Mesendoderm (in vitro differentiated cells): Measurements from ENCODE around the gene SMIM38.

Experiments
- DNase-seq: peaks from one replicate; pipeline ENCODE4 v3.0.0; 2013
- H2AK5ac ChIP-seq: 2 replicates; pipeline ENCODE4 v1.6.1; 2013; ENCODE audit warnings: low read length, inconsistent platforms
- H2BK120ac ChIP-seq: 2 replicates; pipeline ENCODE4 v1.6.1; 2013; ENCODE audit warnings: low read depth, mild to moderate bottlenecking, low read length, moderate library complexity, mixed read lengths
- H2BK15ac ChIP-seq: replicated peaks from 2 replicates; pipeline ENCODE4 v1.6.1; 2013; ENCODE audit warnings: low read depth, mild to moderate bottlenecking, moderate library complexity
- H2BK5ac ChIP-seq: 2 replicates; pipeline ENCODE4 v1.6.1; 2013; ENCODE audit warnings: low read length, inconsistent platforms
- H3K18ac ChIP-seq: 2 replicates; pipeline ENCODE4 v1.6.1; 2013; ENCODE audit warnings: mild to moderate bottlenecking, low read length, mixed read lengths
- H3K23ac ChIP-seq: one replicate; pipeline ENCODE4 v1.6.1; 2013; ENCODE audit warnings: low read length
- H3K27ac ChIP-seq: 2 replicates; pipeline ENCODE4 v1.5.1; 2013; ENCODE audit warnings: low read depth, mild to moderate bottlenecking, inconsistent platforms, low read length, moderate library complexity
- H3K27me3 ChIP-seq: 2 replicates; pipeline ENCODE4 v1.6.1; 2013; ENCODE audit warnings: low read length, control low read depth, mild to moderate bottlenecking, inconsistent platforms; ENCODE audit not compliant: insufficient read depth, poor library complexity
- H3K36me3 ChIP-seq: 2 replicates; pipeline ENCODE4 v1.6.1; 2013; ENCODE audit warnings: low read length, inconsistent platforms; ENCODE audit not compliant: control insufficient read depth, insufficient read depth
- H3K4ac ChIP-seq: one replicate; pipeline ENCODE4 v1.6.1; 2013; ENCODE audit warnings: low read depth, mild to moderate bottlenecking, low read length, moderate library complexity
- H3K4me1 ChIP-seq: 2 replicates; pipeline ENCODE4 v1.6.1; 2013; ENCODE audit warnings: low read depth, low read length, inconsistent platforms; ENCODE audit not compliant: control insufficient read depth
- H3K4me2 ChIP-seq: 2 replicates; pipeline ENCODE4 v1.6.1; 2013; ENCODE audit warnings: low read length
- H3K4me3 ChIP-seq: 2 replicates; pipeline ENCODE4 v1.5.1; 2013; ENCODE audit warnings: mild to moderate bottlenecking, low read length
- H3K56ac ChIP-seq: one replicate; pipeline ENCODE4 v1.6.1; 2013; ENCODE audit warnings: low read length
- H3K79me1 ChIP-seq: 2 replicates; pipeline ENCODE4 v1.6.1; 2013; ENCODE audit warnings: low read length, inconsistent platforms
- H3K79me2 ChIP-seq: 2 replicates; pipeline ENCODE4 v1.6.1; 2013; ENCODE audit warnings: mild to moderate bottlenecking, low read length; ENCODE audit not compliant: control insufficient read depth, insufficient read depth
- H3K9ac ChIP-seq: 2 replicates; pipeline ENCODE4 v1.6.1; 2013; ENCODE audit warnings: low read length, inconsistent platforms
- H4K5ac ChIP-seq: one replicate; pipeline ENCODE4 v1.6.1; 2013; ENCODE audit warnings: low read length
- H4K8ac ChIP-seq: one replicate; pipeline ENCODE4 v1.6.1; 2013; ENCODE audit warnings: low read depth, mild to moderate bottlenecking, control low read depth, low read length, moderate library complexity
- WGBS: extraction: QIAGEN DNeasy Blood & Tissue Kit; methylation state at CpG from one replicate; pipeline ENCODE4 v1.1.7; 2013; ENCODE audit warnings: low lambda C conversion rate, missing lambda C conversion rate; ENCODE audit not compliant: insufficient coverage; ENCODE audit errors: extremely low coverage; 5-methylcytosine and 5-hydroxymethylcytosine counted together

The SMIM38 gene

DNA sequence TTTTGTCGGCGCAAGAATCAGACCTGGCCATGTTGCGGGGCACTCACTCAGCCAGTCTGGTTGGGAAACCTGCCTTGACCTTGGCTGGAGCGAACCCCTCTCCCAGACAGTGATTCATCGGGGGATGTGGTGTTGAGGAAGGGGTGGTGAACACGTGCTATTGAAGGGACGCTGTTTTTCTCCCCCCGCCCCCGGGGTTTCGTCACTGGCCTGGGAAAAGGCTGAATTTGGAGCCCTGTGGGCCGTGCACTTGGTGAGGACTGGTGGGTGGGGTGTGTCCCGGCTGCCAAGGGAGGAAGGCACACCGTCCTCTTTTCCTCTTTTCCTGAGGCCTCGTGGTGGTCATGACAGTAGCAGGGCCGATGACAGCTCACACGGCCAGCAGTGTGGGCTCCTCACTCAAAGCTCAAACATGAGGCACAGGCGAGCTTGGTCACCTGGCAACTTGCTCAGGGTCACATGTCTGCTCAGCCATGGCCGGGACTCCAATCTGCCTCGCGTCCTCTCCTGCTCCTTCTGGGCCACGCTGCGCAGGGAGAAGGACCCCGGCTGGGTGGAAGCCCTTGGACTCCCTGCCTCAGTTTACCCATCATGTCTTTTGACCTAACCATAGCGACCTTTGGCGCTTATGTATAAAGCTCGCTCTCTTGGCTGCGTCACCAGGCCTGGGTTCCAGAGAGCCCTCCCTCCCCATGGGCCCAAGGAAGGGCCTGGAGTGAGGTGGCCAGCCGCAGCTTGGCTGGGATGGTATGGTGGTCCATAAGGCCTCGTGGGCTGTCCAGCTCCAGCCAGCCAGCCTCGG, 49.4 kb downstream of the SMIM38 start:
- H3K36me3 ChIP-seq, result no peaks in the 10 kb centered on the region
- WGBS, result no CpG with 5 or more reads among the region's 30 CpGs

More for the DNA sequence above, 49.4 kb downstream of the SMIM38 start:
- no peak overlapping the region for H2BK15ac ChIP-seq
- no peak overlapping the region for H3K9ac ChIP-seq
- H4K5ac ChIP-seq, result no peak overlapping the region
- H2BK120ac ChIP-seq, result no peak overlapping the region
- H3K23ac ChIP-seq, result no peak overlapping the region
- H3K79me1 ChIP-seq, result no peaks in the 10 kb centered on the region
- no peak overlapping the region for H3K18ac ChIP-seq
- no peaks in the 10 kb centered on the region for H3K79me2 ChIP-seq
- H2AK5ac ChIP-seq, result no peak overlapping the region
- H3K4ac ChIP-seq, result no peak overlapping the region
- H3K27ac ChIP-seq, result no peak overlapping the region
- H3K4me3 ChIP-seq, result no peak overlapping the region
- no peak for DNase-seq
- H2BK5ac ChIP-seq, result no peak overlapping the region
- no peaks in the 10 kb centered on the region for H3K27me3 ChIP-seq
- no peak overlapping the region for H3K56ac ChIP-seq
- H3K4me2 ChIP-seq, result no peak overlapping the region
- no peak overlapping the region for H4K8ac ChIP-seq
- no peaks in the 10 kb centered on the region for H3K4me1 ChIP-seq
